SH-SY5Y (cell line): ENCODE results near the gene SDK1.

Experiments
- GATA2 ChIP-seq: IDR thresholded peaks from 2 replicates; pipeline ENCODE4 v1.6.1; 2011; ENCODE audit warnings: mild to moderate bottlenecking, low read depth, low read length
- GATA3 ChIP-seq: IDR thresholded peaks from 2 replicates; pipeline ENCODE4 v1.6.1; 2011; ENCODE audit warnings: low read depth, mild to moderate bottlenecking, low read length, moderate library complexity

DNA sequence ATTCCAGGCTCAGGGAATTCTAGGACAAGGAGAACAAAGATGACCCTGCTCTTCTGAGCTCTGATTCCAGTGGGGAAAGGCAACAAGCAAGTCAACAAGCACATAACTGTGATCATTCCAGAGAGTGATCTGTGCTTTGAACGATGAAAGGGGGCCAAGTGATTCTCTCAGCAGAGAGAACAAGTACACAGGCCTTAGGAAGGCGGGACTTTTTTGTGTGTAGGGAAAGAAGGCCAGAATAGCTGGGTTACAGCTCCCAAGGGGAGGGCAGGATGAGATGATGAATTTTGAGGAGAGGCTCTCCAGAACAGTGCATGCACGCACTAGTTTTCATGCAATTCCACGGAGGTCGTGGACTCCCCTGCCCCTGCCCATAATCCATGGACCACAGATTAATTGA, 565.2 kb downstream of the SDK1 start:
- TF ChIP-seq GATA2 (no peak), GATA3 (no peak)
